H1 (cell line): Measurements from ENCODE around the gene CHN2. TPM values are rescaled to one million over a fixed set of nuclear protein-coding genes. Genes with fewer than 3 reads are reported as not detected.

Experiments used
- CTCF ChIA-PET: fragments of 300-600 bp; sonication (Branson Sonifier 250); formaldehyde crosslinking; loops from one replicate; lab custom pipeline; 2021; ENCODE audit not compliant: partially characterized antibody; lab: Charles Lee
- POLR2A ChIA-PET: fragments of 300-600 bp; sonication (Branson Sonifier 250); formaldehyde crosslinking; loops from one replicate; lab custom pipeline; 2021; ENCODE audit warnings: inconsistent platforms; ENCODE audit not compliant: partially characterized antibody; lab: Charles Lee
- DNase-seq, 2 experiments: peaks; one replicate each; pipeline versions ENCODE4 v3.0.0 to v3.0.0-alpha.2; 2010 to 2022; ENCODE audit warnings: low spot score in 2 of 2, low read depth in 1 of 2, mixed read lengths in 1 of 2
- FAIRE-seq: peaks from 2 replicates; lab custom pipeline; 2011; peaks lifted over from hg19 to GRCh38; lab: Jason Lieb, UNC
- H2AFZ ChIP-seq: 2 replicates; pipeline ENCODE4 v1.8.1; 2012; ENCODE audit warnings: low read length, inconsistent platforms
- H2AK5ac ChIP-seq: 2 replicates; pipeline ENCODE4 v1.6.1; 2013; ENCODE audit warnings: low read depth, low read length
- H2BK120ac ChIP-seq: replicated peaks from 2 replicates; pipeline ENCODE3; 2013; ENCODE audit warnings: low read depth, low read length, inconsistent platforms
- H2BK12ac ChIP-seq: 2 replicates; pipeline ENCODE4 v1.6.1; 2013; ENCODE audit warnings: low read depth, low read length
- H2BK15ac ChIP-seq: 2 replicates; pipeline ENCODE4 v1.6.1; 2013; ENCODE audit warnings: low read length
- H2BK20ac ChIP-seq: 2 replicates; pipeline ENCODE4 v1.6.1; 2013; ENCODE audit warnings: low read length
- H2BK5ac ChIP-seq: 2 replicates; pipeline ENCODE4 v1.6.1; 2013; ENCODE audit warnings: low read depth, low read length
- H3K14ac ChIP-seq: 2 replicates; pipeline ENCODE4 v1.6.1; 2013; ENCODE audit warnings: inconsistent platforms; ENCODE audit not compliant: insufficient read length
- H3K18ac ChIP-seq: 2 replicates; pipeline ENCODE4 v1.6.1; 2013; ENCODE audit warnings: low read length; ENCODE audit errors: extremely low read depth
- H3K23ac ChIP-seq: 2 replicates; pipeline ENCODE4 v1.6.1; 2013; ENCODE audit warnings: inconsistent platforms; ENCODE audit not compliant: insufficient read length
- H3K23me2 ChIP-seq: 2 replicates; pipeline ENCODE4 v1.6.1; 2013; ENCODE audit warnings: low read depth, low read length
- H3K27ac ChIP-seq: 2 replicates; pipeline ENCODE4 v1.6.1; 2011; ENCODE audit warnings: low read depth, low read length, inconsistent platforms
- H3K27me3 ChIP-seq, 4 experiments: replicated peaks in 1 of 4; 1 replicate in 1 of 4; 2 replicates in 3 of 4; pipeline versions ENCODE4 v1.6.1 to v1.8.1; 2011 to 2013; ENCODE audit warnings: low read length in 3 of 4, mild to moderate bottlenecking in 3 of 4, inconsistent platforms in 2 of 4, mixed read lengths in 2 of 4, moderate library complexity in 1 of 4; ENCODE audit not compliant: control insufficient read depth in 3 of 4, insufficient read depth in 3 of 4; ENCODE audit errors: extremely low read depth in 1 of 4
- H3K36me3 ChIP-seq, 4 experiments: 2 replicates each; pipeline versions ENCODE4 v1.6.1 to v1.8.1; 2011 to 2013; ENCODE audit warnings: mild to moderate bottlenecking in 4 of 4, low read length in 3 of 4, moderate library complexity in 2 of 4, control low read depth in 1 of 4, inconsistent platforms in 1 of 4; ENCODE audit not compliant: insufficient read depth in 4 of 4, control insufficient read depth in 2 of 4
- H3K4ac ChIP-seq: replicated peaks from 2 replicates; pipeline ENCODE3; 2013; ENCODE audit warnings: low read length, low read depth, mixed read lengths, inconsistent platforms; ENCODE audit not compliant: insufficient read length
- H3K4me1 ChIP-seq, 4 experiments: replicated peaks in 1 of 4; 1 replicate in 1 of 4; 2 replicates in 3 of 4; pipeline versions ENCODE4 v1.6.1 to v1.8.1; 2011 to 2013; ENCODE audit warnings: low read length in 3 of 4, inconsistent platforms in 2 of 4, mixed read lengths in 1 of 4; ENCODE audit not compliant: insufficient read depth in 4 of 4, control insufficient read depth in 3 of 4
- H3K4me2 ChIP-seq, 2 experiments: 2 replicates each; pipeline versions ENCODE4 v1.6.1 to v1.8.1; 2011 to 2013; ENCODE audit warnings: low read depth in 2 of 2, low read length in 2 of 2, control low read depth in 1 of 2, inconsistent platforms in 1 of 2, mild to moderate bottlenecking in 1 of 2; ENCODE audit not compliant: insufficient read depth in 1 of 2
- H3K4me3 ChIP-seq, 4 experiments: fragments of 200-600, 300-600 bp in 1 of 4; sonication (generic), shearing (Covaris generic), sonication (Bioruptor Twin) in 1 of 4; 2 replicates each; pipeline versions ENCODE4 v1.5.1 to v1.8.1; 2011 to 2016; ENCODE audit warnings: low read length in 4 of 4, low read depth in 3 of 4, control low read depth in 2 of 4, inconsistent platforms in 2 of 4, mild to moderate bottlenecking in 2 of 4, mixed read lengths in 1 of 4, moderate library complexity in 1 of 4; ENCODE audit not compliant: insufficient read depth in 2 of 4; ENCODE audit errors: extremely low read depth in 1 of 4
- H3K56ac ChIP-seq: replicated peaks from 2 replicates; pipeline ENCODE3; 2013; ENCODE audit warnings: low read depth, mild to moderate bottlenecking, mixed read lengths, low read length, inconsistent platforms; ENCODE audit not compliant: insufficient read length
- H3K79me1 ChIP-seq: 2 replicates; pipeline ENCODE4 v1.6.1; 2013; ENCODE audit warnings: low read depth, low read length, control low read depth
- H3K79me2 ChIP-seq, 2 experiments: 2 replicates each; pipeline versions ENCODE4 v1.6.1 to v1.8.1; 2012 to 2013; ENCODE audit warnings: low read length in 2 of 2, mild to moderate bottlenecking in 2 of 2, inconsistent platforms in 1 of 2; ENCODE audit not compliant: insufficient read depth in 2 of 2, control insufficient read depth in 1 of 2
- H3K9ac ChIP-seq, 4 experiments: replicated peaks in 1 of 4; 1 replicate in 1 of 4; 2 replicates in 3 of 4; pipeline versions ENCODE4 v1.6.1 to v1.8.1; 2011 to 2013; ENCODE audit warnings: low read depth in 3 of 4, low read length in 3 of 4, control low read depth in 2 of 4, mild to moderate bottlenecking in 2 of 4, moderate library complexity in 2 of 4, inconsistent platforms in 1 of 4; ENCODE audit errors: extremely low read depth in 1 of 4
- H3K9me3 ChIP-seq, 2 experiments: 2 replicates each; pipeline versions ENCODE4 v1.6.1 to v1.8.1; 2012 to 2013; ENCODE audit warnings: mild to moderate bottlenecking in 2 of 2, moderate library complexity in 2 of 2, control low read depth in 1 of 2, inconsistent platforms in 1 of 2, low read depth in 1 of 2, low read length in 1 of 2, mixed read lengths in 1 of 2; ENCODE audit not compliant: insufficient read depth in 2 of 2
- H4K20me1 ChIP-seq, 2 experiments: replicated peaks in 1 of 2; 2 replicates each; pipeline versions ENCODE3 to v1.8.1; 2011 to 2013; ENCODE audit warnings: inconsistent platforms in 2 of 2, low read length in 2 of 2, mild to moderate bottlenecking in 1 of 2; ENCODE audit not compliant: insufficient read depth in 2 of 2, control insufficient read depth in 1 of 2
- H4K5ac ChIP-seq: 2 replicates; pipeline ENCODE4 v1.6.1; 2013; ENCODE audit warnings: low read length, low read depth, mixed read lengths, inconsistent platforms; ENCODE audit not compliant: insufficient read length
- H4K8ac ChIP-seq: 2 replicates; pipeline ENCODE4 v1.8.0; 2013; ENCODE audit warnings: mild to moderate bottlenecking, moderate library complexity, low read length, inconsistent platforms; ENCODE audit not compliant: insufficient read depth; ENCODE audit errors: extremely low read depth
- H4K91ac ChIP-seq: replicated peaks from 2 replicates; pipeline ENCODE3; 2013; ENCODE audit warnings: low read length, mixed read lengths, inconsistent platforms; ENCODE audit not compliant: insufficient read length
- BCL11A ChIP-seq, 2 experiments: IDR thresholded peaks; one replicate each; pipeline ENCODE4 v1.6.1; 2011; ENCODE audit warnings: low read depth in 2 of 2, low read length in 2 of 2, mild to moderate bottlenecking in 2 of 2
- CBX5 ChIP-seq: fragments of 300-800, 300-1000 bp; sonication (generic); IDR thresholded peaks from 2 replicates; pipeline ENCODE4 v1.7.1; 2016; ENCODE audit warnings: antibody characterized with exemption, low read length, low read depth
- CEBPB ChIP-seq: IDR thresholded peaks from 2 replicates; pipeline ENCODE4 v1.6.1; 2012; ENCODE audit warnings: low read depth, low read length
- WGBS, 2 experiments: shearing (Covaris generic) in 1 of 2; methylation state at CpG; one replicate each; pipeline versions ENCODE4 v1.1.6 to v1.1.7; 2013 to 2015; ENCODE audit warnings: low lambda C conversion rate in 2 of 2, mixed read lengths in 2 of 2, inconsistent platforms in 1 of 2, low coverage in 1 of 2, missing lambda C conversion rate in 1 of 2; ENCODE audit not compliant: insufficient replicate concordance in 2 of 2, insufficient coverage in 1 of 2, insufficient read length in 1 of 2; ENCODE audit errors: extremely low coverage in 1 of 2, missing lambda C conversion rate in 1 of 2; 5-methylcytosine and 5-hydroxymethylcytosine counted together
- polyA plus RNA-seq, 7 experiments: library from polyadenylated mRNA; depleted of rRNA in 3 of 7; stranded (reverse) in 5 of 7; unstranded in 2 of 7; fragments of >200 nt in 5 of 7; fragments of 200-250 nt in 2 of 7; gene quantifications; 1 replicate in 5 of 7; 2 replicates in 1 of 7; 4 replicates in 1 of 7; pipeline versions ENCODE4 v1.2.1 to v1.2.3, GENCODE V29; 2011 to 2013; ENCODE audit warnings: missing spikeins in 2 of 7, mixed read lengths in 2 of 7
- total RNA-seq: library from RNA; stranded (reverse); fragmentation: NEBNext Ultra II Directional; extraction: Animal tissue kit (Norgen Biotek cat#: 25700); gene quantifications from 2 replicates; pipeline ENCODE4 v1.2.1, GENCODE V29; 2021

The CHN2 gene
- total and polyA plus RNA-seq, 2 of the 8 experiments (the other 6 are each of a cell fraction or from before 2014, with no cell fraction given), result 2.9 to 4.8 TPM

DNA sequence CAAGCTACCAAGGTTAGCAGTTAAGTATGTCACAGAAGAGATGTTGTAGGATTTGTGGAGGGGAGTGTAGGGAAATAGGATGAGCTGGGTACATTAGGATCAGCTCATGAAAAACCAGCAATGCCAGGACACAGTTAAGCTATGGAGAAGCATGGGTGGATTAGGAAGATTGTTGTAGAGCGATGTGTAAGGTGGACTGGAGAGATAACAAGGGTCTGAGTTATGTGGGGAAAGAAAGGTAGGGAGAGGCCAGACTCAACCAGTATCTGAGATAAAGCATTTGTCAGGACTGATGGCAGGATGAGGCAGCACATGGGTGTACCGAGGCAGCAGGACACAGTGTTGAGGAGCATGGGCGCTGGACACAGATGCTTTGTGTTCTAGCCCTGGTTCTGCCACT lies 283.7 kb downstream of the CHN2 start:
- TF ChIP-seq CBX5, result no peak
- TF ChIP-seq CEBPB, result no peak
- no peak for TF ChIP-seq BCL11A (IDR thresholded peaks at IDR 0.05; ENCODE audit: low read depth in 2 of 2, low read length in 2 of 2)
- TF ChIP-seq, all 59 proteins: peak for 0
- H3K4ac ChIP-seq, result no peak overlapping the region
- DNase-seq, result no peak
- no peak for FAIRE-seq
- H2BK120ac ChIP-seq, result no peak overlapping the region
- no peak overlapping the region for H3K9ac ChIP-seq
- no peak overlapping the region for H2AK5ac ChIP-seq
- H4K8ac ChIP-seq, result no peak overlapping the region
- no peak overlapping the region for H3K56ac ChIP-seq
- no peak overlapping the region for H3K27ac ChIP-seq
- H2BK5ac ChIP-seq, result no peak overlapping the region
- no peak overlapping the region for H3K4me3 ChIP-seq
- H3K4me1 ChIP-seq, result peaks cover 0 to 4% (median 0%) of the 10 kb centered on the region in 4 experiments; a peak in 1 of 7 replicates
- H3K79me1 ChIP-seq, result no peaks in the 10 kb centered on the region
- POLR2A ChIA-PET, result no interaction called here
- no peaks in the 10 kb centered on the region for H4K20me1 ChIP-seq
- H4K5ac ChIP-seq, result no peak overlapping the region
- no peak overlapping the region for H3K23ac ChIP-seq
- no peak overlapping the region for H2AFZ ChIP-seq
- no peaks in the 10 kb centered on the region for H3K79me2 ChIP-seq
- no peak overlapping the region for H3K18ac ChIP-seq
- CTCF ChIA-PET, result interaction anchor here (1.3 kb wide), 1 partner anchor 9 kb away, joined by 3 read pairs; no protein-coding TSS in a partner anchor
- WGBS, 2 experiments, result 90 to 100% methylated on average over 1 to 3 of the region's 3 CpGs
- no peak overlapping the region for H2BK20ac ChIP-seq
- H3K36me3 ChIP-seq, result no peaks in the 10 kb centered on the region
- H3K14ac ChIP-seq, result no peak overlapping the region
- no peak overlapping the region for H2BK12ac ChIP-seq
- no peak overlapping the region for H4K91ac ChIP-seq
- H3K27me3 ChIP-seq, result no peaks in the 10 kb centered on the region
- no peak overlapping the region for H2BK15ac ChIP-seq
- H3K23me2 ChIP-seq, result no peaks in the 10 kb centered on the region
- no peak overlapping the region for H3K4me2 ChIP-seq
- no peaks in the 10 kb centered on the region for H3K9me3 ChIP-seq
